IMR-90 (cell line): ENCODE results near the gene MAGI1.

Source experiments
- CTCF ChIP-seq: conservative IDR thresholded peaks from 2 replicates; pipeline ENCODE4 v1.5.1; 2012; ENCODE audit warnings: mild to moderate bottlenecking, low read depth, low read length, improper control_type of control experiment
- FOS ChIP-seq: fragments of 150-350 bp; IDR thresholded peaks from 2 replicates; pipeline ENCODE4 v1.6.1; 2016; ENCODE audit warnings: low read depth, low read length
- MAZ ChIP-seq: IDR thresholded peaks from 2 replicates; pipeline ENCODE4 v1.6.1; 2012; ENCODE audit warnings: low read depth, mild to moderate bottlenecking, low read length, improper control_type of control experiment, moderate library complexity, borderline replicate concordance
- POLR2A ChIP-seq: IDR thresholded peaks from 2 replicates; pipeline ENCODE4 v1.6.1; 2012; ENCODE audit warnings: mild to moderate bottlenecking, low read depth, low read length
- USF2 ChIP-seq: fragments of 150-350 bp; IDR thresholded peaks from 2 replicates; pipeline ENCODE4 v1.6.1; 2017; ENCODE audit warnings: mild to moderate bottlenecking, antibody characterized with exemption, low read length, low read depth

- TF ChIP-seq POLR2A = no peak
- TF ChIP-seq CTCF = no peak
- no peak for TF ChIP-seq FOS
- TF ChIP-seq MAZ = no peak
- no peak for TF ChIP-seq USF2
Measured at GRCh38 chr3:65850261-65850660, 188.5 kb downstream of the MAGI1 start.
